Heart right ventricle (tissue), 16 donors: ENCODE results near the gene KIF25. TPM values are rescaled to one million over a fixed set of nuclear protein-coding genes. Genes with fewer than 3 reads are reported as not detected.

Experiments used
- ATAC-seq, 8 donors: fragments of 200-7000 bp; cut with Tn5 transposase; one replicate each; pipeline ENCODE4 v1.9.1; 2020; ENCODE audit warnings: mild to moderate bottlenecking in 8 of 8, moderate library complexity in 8 of 8, moderate number of reproducible peaks in 1 of 8
- DNase-seq, 2 donors: peaks; one replicate each; pipeline ENCODE4 v3.0.0-alpha.2; 2020
- H3K27ac ChIP-seq, 10 donors: fragments of 200-600 bp; sonication (generic) in 2 of 10; one replicate each; pipeline versions ENCODE4 v1.5.0 to v1.8.0; 2020 to 2022; ENCODE audit warnings: mild to moderate bottlenecking in 3 of 10
- H3K27me3 ChIP-seq, 7 donors: fragments of 200-600 bp; one replicate each; pipeline ENCODE4 v1.8.0; 2021 to 2022; ENCODE audit warnings: mild to moderate bottlenecking in 2 of 7
- H3K36me3 ChIP-seq, 9 donors: fragments of 200-600 bp; sonication (generic) in 1 of 9; one replicate each; pipeline versions ENCODE4 v1.5.0 to v1.8.0; 2020 to 2022; ENCODE audit warnings: mild to moderate bottlenecking in 2 of 9
- H3K4me1 ChIP-seq, 9 donors: fragments of 200-600 bp; sonication (generic) in 1 of 9; one replicate each; pipeline versions ENCODE4 v1.5.0 to v1.8.0; 2020 to 2022; ENCODE audit warnings: mild to moderate bottlenecking in 4 of 9
- H3K4me3 ChIP-seq, 10 donors: fragments of 200-600 bp; sonication (generic) in 2 of 10; one replicate each; pipeline versions ENCODE4 v1.5.0 to v1.8.0; 2020 to 2022; ENCODE audit warnings: mild to moderate bottlenecking in 7 of 10, moderate library complexity in 2 of 10
- H3K9me3 ChIP-seq, 11 donors: fragments of 200-600 bp in 10 of 11; sonication (generic) in 2 of 11; one replicate each; pipeline versions ENCODE4 v1.5.0 to v1.8.0; 2013 to 2022; ENCODE audit warnings: mild to moderate bottlenecking in 2 of 11, control low read depth in 1 of 11, moderate library complexity in 1 of 11
- WGBS, 2 donors: extraction: QIAGEN DNeasy Blood & Tissue Kit; methylation state at CpG; one replicate each; pipeline ENCODE4 v1.1.7; 2013; ENCODE audit warnings: inconsistent platforms in 1 of 2; 5-methylcytosine and 5-hydroxymethylcytosine counted together
- intact Hi-C, 10 donors: fragments of 100-400 bp; cut with DNase I; formaldehyde crosslinking; loops; one replicate each; pipeline versions ENCODE4 v1.11.1 to v1.14.2; 2022
- polyA plus RNA-seq, 2 donors: library from polyadenylated mRNA; stranded (reverse); fragments of 200-250 nt; gene quantifications; one replicate each; pipeline ENCODE4 v1.2.3, GENCODE V29; 2013
- total RNA-seq, 10 donors: library from RNA; stranded (reverse); fragmentation: NEBNext Ultra II Directional in 3 of 10; extraction: Animal tissue kit (Norgen Biotek cat#: 25700) in 3 of 10; gene quantifications; one replicate each; pipeline versions ENCODE4 v1.2.1 to v1.2.4, GENCODE V29; 2021 to 2023
- TF ChIP-seq, protein P1 (sequence below), 9 donors: fragments of 200-600 bp; sonication (generic) in 2 of 9; IDR thresholded peaks; one replicate each; pipeline versions ENCODE4 v1.5.0 to v1.8.0; 2021 to 2022; ENCODE audit warnings: antibody characterized with exemption in 9 of 9, mild to moderate bottlenecking in 5 of 9, moderate library complexity in 1 of 9
- donor health status: Arrhythmogenic right ventricular cardiomyopathy.
- donor health status: ischemic (EF 13 %, LVEDD 7.1; RV severe dilation, severe dysfunction).
- donor health status: healthy with polysubstance abuse.
- donor health status: DM: no; HTN: yes; CAD: no.
- donor health status: DM: no; HTN: no; CAD: no.
- donor health status: ischemic (EF 25% LVEDD 6.9; RV normal size, moderate dysfunction).
- donor health status: ischemic (EF 25% LVEDD 5.7; RV mildly dilated, moderate dysfunction).
- donor health status: healthy.
- donor health status: DM: yes; HTN: yes; CAD: no.
- donor health status: Ischemic cardiomyopathy.
- donor health status: ischemic (EF 35%, LVEDD 5.7; RV mildly dilated, moderate dysfunction).
- donor health status: nonischemic (EF 11% LVEDD 7.7; RV severe dilation, severe dysfunction).
- donor health status: DM: yes; HTN: yes; CAD: no.
- donor health status: PGD.
- donor health status: ischemic (EF 29% LVEDD 5.4; RV normal size, mild dysfunction).
- donor health status: nonischemic (EF 23%, LVEDD 6.1; RV moderate dilation, normal function).

KIF25 gene
- total and polyA plus RNA-seq, 12 donors, result 0.18 to 0.95 (median 0.39) TPM; not detected in 4

DNA sequence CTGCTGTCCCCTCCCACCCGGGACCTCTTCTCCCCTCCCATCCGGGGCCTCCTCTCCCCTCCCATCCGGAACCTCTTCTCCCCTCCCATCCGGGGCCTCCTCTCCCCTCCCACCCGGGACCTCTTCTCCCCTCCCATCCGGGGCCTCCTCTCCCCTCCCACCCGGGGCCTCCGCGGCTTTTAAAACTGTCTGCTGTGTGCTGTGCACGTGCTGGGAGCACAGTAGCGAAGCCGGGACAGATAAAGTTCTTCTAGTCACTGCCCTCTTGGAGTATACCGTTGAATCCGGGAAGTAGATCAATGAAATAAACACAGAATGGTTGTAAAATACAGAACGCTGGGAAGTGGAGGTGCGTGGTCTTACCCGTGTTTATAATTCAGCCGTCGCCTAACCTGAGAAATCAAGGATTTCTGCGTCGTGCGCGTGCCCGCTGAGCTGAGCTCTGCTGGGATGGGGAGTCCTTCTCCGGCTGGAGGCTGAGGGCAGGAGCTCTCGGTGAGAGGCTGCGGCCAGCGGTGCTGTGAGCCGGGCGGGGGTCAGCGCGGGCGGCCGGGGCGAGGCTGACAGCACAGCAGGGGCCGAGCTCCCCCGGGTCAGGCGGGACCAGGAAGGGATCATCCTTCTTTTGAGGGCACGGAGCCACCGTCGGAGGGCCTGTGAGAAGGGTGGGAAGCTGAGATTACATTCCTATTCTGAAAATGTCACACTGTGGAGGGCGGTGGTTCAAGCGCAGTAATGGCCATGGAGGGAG, 19.6 kb upstream of the KIF25 start:
- Histone ChIP-seq H3K27me3 (no peaks in the 10 kb centered on the region), H3K36me3 (no peaks in the 10 kb centered on the region), H3K4me3 (no peak overlapping the region), H3K9me3 (no peaks in the 10 kb centered on the region), H3K27ac (no peak overlapping the region), H3K4me1 (peaks cover 0 to 24% (median 8%) of the 10 kb centered on the region in 9 donors)
- DNase-seq (no peak), ATAC-seq (no peak)
- intact Hi-C loops, result no loop called here
- WGBS, 2 donors, result 93 to 95% methylated on average over 38 to 43 of the region's 43 CpGs
- TF ChIP-seq, protein P1, sequence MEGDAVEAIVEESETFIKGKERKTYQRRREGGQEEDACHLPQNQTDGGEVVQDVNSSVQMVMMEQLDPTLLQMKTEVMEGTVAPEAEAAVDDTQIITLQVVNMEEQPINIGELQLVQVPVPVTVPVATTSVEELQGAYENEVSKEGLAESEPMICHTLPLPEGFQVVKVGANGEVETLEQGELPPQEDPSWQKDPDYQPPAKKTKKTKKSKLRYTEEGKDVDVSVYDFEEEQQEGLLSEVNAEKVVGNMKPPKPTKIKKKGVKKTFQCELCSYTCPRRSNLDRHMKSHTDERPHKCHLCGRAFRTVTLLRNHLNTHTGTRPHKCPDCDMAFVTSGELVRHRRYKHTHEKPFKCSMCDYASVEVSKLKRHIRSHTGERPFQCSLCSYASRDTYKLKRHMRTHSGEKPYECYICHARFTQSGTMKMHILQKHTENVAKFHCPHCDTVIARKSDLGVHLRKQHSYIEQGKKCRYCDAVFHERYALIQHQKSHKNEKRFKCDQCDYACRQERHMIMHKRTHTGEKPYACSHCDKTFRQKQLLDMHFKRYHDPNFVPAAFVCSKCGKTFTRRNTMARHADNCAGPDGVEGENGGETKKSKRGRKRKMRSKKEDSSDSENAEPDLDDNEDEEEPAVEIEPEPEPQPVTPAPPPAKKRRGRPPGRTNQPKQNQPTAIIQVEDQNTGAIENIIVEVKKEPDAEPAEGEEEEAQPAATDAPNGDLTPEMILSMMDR (IDR thresholded peaks at IDR 0.05), result no peak

DNA sequence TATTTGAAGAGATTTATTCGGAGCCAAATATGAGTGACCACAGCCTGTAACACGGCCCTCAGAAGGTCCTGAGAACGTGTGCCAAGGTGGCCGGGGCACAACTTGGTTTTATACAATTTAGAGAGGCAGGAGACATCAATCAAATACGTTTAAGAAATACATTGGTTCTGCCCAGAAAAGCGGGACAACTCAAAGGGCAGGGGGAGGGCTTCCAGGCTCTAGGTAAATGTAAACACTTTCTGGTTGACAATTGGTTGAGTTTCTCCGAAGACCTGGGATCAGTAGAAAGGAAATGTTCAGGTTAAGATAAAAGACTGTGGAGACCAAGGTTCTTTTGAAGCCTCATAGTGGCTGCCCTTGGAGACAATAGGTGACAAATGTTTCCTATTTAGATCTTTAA, 18.9 kb upstream of the KIF25 start:
- WGBS, 2 donors, result 85 to 92% methylated on average over 7 of the region's 7 CpGs
- ATAC-seq (no peak), DNase-seq (no peak)
- H3K9me3 ChIP-seq, result no peaks in the 10 kb centered on the region
- no peak overlapping the region for H3K27ac ChIP-seq
- intact Hi-C loops, result no loop called here
- H3K4me1 ChIP-seq, result peaks cover 0 to 24% (median 8%) of the 10 kb centered on the region in 9 donors
- TF ChIP-seq, protein P1 (IDR thresholded peaks at IDR 0.05), result no peak
- no peaks in the 10 kb centered on the region for H3K36me3 ChIP-seq
- H3K27me3 ChIP-seq, result no peaks in the 10 kb centered on the region
- no peak overlapping the region for H3K4me3 ChIP-seq

DNA sequence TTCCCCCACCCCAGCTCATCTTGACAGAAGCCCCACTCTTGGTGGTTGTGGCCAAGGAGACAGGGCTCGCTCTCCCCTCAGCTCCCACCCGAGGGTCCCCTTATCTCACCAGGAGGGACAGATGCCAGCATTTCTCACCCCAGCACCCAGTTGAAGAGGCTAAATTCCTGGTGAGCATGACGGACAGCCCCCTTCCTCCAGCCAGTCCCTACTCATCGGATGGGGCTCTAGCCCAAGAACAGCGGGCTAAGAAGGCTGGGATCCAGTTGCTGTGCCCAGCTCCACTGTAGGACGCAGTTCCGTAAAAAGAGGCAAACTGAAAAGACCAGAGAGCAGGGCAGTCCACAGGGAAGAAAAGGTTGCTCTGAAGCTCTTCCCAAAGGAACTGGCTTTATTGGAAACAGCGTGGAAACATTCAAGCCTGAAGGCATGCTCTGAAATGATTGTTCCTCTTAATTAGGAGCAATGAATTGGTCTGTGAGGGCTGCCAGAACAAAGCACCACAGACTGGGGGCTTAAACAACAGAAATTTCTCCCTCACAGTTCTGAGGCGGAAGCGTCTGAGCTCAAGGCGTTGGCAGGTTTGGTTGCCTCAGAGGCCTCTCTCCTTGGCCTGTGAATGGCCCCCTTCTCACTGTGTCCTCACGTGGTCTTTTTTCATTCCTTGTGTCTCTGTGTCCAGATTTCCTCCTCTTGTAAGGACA, 17.9 kb upstream of the KIF25 start:
- Histone ChIP-seq H3K4me1 (peaks cover 0 to 18% (median 4%) of the 10 kb centered on the region in 9 donors), H3K27me3 (no peaks in the 10 kb centered on the region), H3K36me3 (no peaks in the 10 kb centered on the region), H3K27ac (no peak overlapping the region), H3K4me3 (no peak overlapping the region), H3K9me3 (no peaks in the 10 kb centered on the region)
- no peak for ATAC-seq
- intact Hi-C loops, result no loop called here
- TF ChIP-seq, protein P1 (IDR thresholded peaks at IDR 0.05), result no peak
- no peak for DNase-seq
- WGBS, 2 donors, result 85 to 87% methylated on average over 12 of the region's 12 CpGs

DNA sequence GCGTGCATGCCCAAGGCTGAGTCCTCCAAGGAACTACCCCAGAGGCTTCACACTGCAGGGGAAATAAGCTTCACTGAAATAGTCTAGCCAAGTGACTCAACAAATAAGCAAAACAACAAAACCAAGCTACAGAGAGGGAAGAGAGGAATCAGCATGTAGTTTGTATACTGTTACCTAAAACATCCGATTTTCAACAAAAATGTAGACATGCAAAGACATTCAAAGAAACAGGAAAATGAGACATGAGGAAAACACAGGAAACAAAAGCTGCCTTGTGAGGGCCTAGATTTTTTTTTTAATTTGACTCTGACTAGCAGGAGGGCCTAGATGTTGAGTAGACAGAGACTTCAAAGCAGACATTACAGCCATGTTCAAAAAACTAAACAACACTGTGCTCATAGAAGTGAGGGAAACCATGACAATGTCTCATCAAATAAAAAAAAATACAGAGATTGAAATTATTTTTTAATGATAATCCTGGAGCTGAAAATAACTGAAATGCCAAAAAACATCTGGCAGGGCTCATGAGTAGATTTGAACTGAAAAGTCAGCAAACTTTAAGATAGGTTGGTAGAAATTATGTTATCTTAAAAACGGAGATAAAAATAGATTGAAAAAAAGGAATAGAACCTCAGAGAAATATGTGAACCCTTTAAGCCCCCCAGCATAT, 16.4 kb upstream of the KIF25 start:
- no peaks in the 10 kb centered on the region for H3K9me3 ChIP-seq
- 66 to 76% methylated on average over 3 of the region's 3 CpGs for WGBS, 2 donors
- H3K4me1 ChIP-seq, result peaks cover 0 to 7% (median 0%) of the 10 kb centered on the region in 9 donors
- H3K4me3 ChIP-seq, result no peak overlapping the region
- H3K27me3 ChIP-seq, result no peaks in the 10 kb centered on the region
- ATAC-seq (no peak), DNase-seq (no peak)
- intact Hi-C loops, result no loop called here
- no peaks in the 10 kb centered on the region for H3K36me3 ChIP-seq
- TF ChIP-seq, protein P1 (IDR thresholded peaks at IDR 0.05), result no peak
- no peak overlapping the region for H3K27ac ChIP-seq
